Measurements from ENCODE around the gene RFX8.

The RFX8 gene

GRCh38 chr2:101405351-101405899 is 69.5 kb downstream of the RFX8 start:
- DNase-seq: no peak

- DNase-seq: no peak
Measured at GRCh38 chr2:101403745-101404144, 71.2 kb downstream of the RFX8 start.

- DNase-seq: no peak
Measured at GRCh38 chr2:101402630-101403029, 72.3 kb downstream of the RFX8 start.

GRCh38 chr2:101401906-101402305 is 73.0 kb downstream of the RFX8 start:
- DNase-seq: no peak

- DNase-seq: no peak
Measured at GRCh38 chr2:101401326-101401665, 73.6 kb downstream of the RFX8 start.

GRCh38 chr2:101400506-101401325 is 74.2 kb downstream of the RFX8 start:
- no peak for DNase-seq

GRCh38 chr2:101400048-101400447 is 74.9 kb downstream of the RFX8 start:
- DNase-seq: no peak

- DNase-seq: no peak
Measured at GRCh38 chr2:101399021-101399799, 75.7 kb downstream of the RFX8 start.

- no peak for DNase-seq
Measured at GRCh38 chr2:101398116-101398821, 76.6 kb downstream of the RFX8 start.

- no peak for DNase-seq
Measured at GRCh38 chr2:101396316-101396717, 78.6 kb downstream of the RFX8 start.

GRCh38 chr2:101395545-101396315 is 79.2 kb downstream of the RFX8 start:
- DNase-seq: no peak

- DNase-seq: no peak
Measured at GRCh38 chr2:101388232-101388631, 86.7 kb downstream of the RFX8 start.

GRCh38 chr2:101387151-101387834 is 87.6 kb downstream of the RFX8 start, which contains the start of gene CREG2:
TSS of gene CREG2 (minus strand) at chr2:101387503. CDS start at chr2:101387457, 46 bp downstream.
- DNase-seq: peak; percentile 85

- no peak for DNase-seq
Measured at GRCh38 chr2:101386599-101387150, 88.2 kb downstream of the RFX8 start.

- DNase-seq: no peak
Measured at GRCh38 chr2:101383016-101383541, 91.8 kb downstream of the RFX8 start.

- no peak for DNase-seq
Measured at GRCh38 chr2:101382442-101382841, 92.5 kb downstream of the RFX8 start.

GRCh38 chr2:101380376-101380775 is 94.5 kb downstream of the RFX8 start:
- no peak for DNase-seq

- no peak for DNase-seq
Measured at GRCh38 chr2:101379091-101379490, 95.8 kb downstream of the RFX8 start.

- DNase-seq: no peak
Measured at GRCh38 chr2:101375653-101376052, 99.3 kb downstream of the RFX8 start.

GRCh38 chr2:101374821-101375561 is 99.9 kb downstream of the RFX8 start:
- DNase-seq: no peak
